Epidermal melanocyte (primary cell): Measurements from ENCODE around the gene UROC1.

ENCODE experiments used
- DNase-seq: peaks from one replicate; pipeline ENCODE4 v3.0.0; 2011; ENCODE audit warnings: low spot score; ENCODE audit not compliant: insufficient read length

UROC1 gene

DNA sequence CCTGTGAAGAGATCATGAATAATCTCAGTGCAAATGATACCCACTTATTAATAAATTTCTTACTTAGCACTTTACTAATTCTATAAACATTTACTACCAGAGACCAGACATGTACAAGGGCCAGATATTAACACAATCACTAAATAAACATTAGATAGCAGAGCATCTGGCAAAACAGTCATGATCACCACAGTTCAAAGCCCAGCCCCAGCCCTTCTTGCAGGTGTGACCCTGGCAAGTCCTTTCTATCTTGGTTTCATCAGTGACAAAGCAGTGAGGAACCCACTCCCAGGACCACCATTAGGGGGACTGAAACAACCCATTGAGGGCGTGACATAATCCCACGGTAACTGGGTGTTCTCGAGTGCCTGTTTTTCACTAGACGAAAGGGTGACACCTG is 53.5 kb downstream of the UROC1 start:
- DNase-seq: no peak

GRCh38 chr3:126463521-126463920 is 54.1 kb downstream of the UROC1 start:
- DNase-seq: no peak

DNA sequence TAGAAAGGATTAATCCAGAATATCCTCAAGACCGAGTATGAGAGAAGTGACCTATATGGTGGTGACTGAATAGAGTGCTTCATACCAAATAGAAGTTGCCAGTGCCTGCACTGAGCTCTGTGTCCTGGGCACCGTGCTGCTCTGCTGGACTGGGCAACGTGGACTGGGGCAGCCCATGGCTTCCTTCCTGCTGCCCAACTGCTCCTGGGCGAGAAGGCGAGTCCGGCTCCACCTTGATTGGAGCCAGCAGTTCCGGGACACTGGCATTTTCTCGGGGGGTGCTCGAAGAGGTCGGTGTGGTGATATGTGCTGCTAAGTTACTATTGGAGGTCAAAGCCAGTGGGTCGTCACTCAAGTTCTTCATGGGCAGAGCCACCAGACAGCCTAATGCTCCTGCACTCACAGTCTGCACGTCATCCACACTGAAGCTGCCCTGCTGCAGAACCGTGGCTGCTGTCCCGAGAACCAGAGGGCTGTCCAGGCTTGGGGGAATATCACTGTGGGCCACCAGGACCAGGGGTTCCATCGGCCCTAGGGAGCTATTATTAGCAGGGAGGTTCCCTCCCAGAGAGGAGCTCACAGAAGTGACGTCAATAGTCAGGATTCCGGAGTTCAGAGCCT is 56.0 kb downstream of the UROC1 start:
- DNase-seq: no peak

DNA sequence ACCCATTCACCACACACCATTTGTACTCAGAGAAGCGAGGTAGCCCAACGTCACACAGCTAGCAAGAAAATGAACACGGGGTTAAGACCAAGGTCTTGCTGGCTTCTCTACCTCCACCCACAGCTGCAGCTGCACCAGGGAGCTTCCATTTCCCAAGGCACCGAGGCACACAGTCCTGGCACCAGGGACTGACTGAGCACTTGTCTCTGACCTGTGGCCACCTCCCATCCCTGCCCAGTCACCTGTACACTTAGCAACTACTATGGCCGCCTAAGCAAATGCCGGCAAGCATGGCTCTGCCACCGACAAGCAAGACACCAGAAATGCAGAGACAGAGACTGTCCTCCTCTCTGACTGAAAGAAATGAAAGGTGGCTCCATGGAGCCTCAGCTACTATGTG is 57.2 kb downstream of the UROC1 start:
- DNase-seq: no peak

- no peak for DNase-seq
Measured at GRCh38 chr3:126459763-126460127, 57.8 kb downstream of the UROC1 start.

- DNase-seq: no peak
Measured at GRCh38 chr3:126459111-126459762, 58.3 kb downstream of the UROC1 start.

DNA sequence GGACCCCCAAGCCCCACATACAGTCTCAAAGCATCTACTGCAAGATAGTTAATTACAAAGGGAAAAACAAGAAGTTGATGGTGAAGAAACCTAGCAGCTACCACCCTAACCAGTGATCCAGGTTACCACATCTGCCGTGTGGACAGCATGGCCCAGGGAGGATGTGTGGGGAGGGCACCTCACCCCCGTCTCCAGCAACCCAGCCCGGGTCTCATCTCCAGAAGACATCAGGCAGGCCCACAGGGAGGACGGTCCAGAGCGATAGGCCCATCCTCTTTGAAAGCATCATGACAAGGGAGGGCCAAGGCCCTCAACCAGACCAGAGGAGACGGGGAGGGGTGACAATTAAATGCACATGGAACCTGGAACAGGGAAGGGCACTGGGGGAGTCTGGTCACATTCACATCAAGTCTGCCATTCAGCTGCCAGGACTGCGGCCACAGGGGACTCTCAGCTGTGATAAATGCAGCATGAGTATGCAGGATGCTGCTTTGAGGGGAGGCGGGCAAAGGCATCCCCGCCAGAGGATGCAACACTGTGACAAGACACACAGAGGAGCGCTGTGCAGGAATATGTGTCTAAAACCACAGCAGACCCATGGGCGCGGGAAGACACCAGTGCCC is 60.7 kb downstream of the UROC1 start:
- no peak for DNase-seq

DNA sequence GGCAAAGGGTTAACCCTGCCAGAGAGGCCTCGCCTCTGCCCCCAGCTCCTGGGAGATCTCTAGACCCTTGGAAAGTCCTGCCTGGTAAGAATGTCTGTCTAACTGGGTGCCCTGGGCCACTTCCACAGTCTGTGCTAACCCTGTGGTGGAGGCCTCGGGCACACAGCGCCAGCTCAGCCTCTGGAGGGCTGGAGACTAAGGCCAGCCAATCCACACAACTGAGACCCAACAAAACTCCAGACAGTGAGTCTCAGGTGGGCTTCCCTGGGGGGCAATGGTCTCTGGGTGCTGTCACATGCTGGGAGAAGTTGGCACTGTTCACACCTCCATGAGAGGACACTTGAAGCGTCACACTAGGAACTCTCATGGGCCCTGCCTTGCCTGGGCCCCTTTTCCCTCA is 61.4 kb downstream of the UROC1 start:
- no peak for DNase-seq

- no peak for DNase-seq
Measured at GRCh38 chr3:126454437-126455198, 63.0 kb downstream of the UROC1 start.

- no peak for DNase-seq
Measured at GRCh38 chr3:126454025-126454424, 63.5 kb downstream of the UROC1 start.

DNA sequence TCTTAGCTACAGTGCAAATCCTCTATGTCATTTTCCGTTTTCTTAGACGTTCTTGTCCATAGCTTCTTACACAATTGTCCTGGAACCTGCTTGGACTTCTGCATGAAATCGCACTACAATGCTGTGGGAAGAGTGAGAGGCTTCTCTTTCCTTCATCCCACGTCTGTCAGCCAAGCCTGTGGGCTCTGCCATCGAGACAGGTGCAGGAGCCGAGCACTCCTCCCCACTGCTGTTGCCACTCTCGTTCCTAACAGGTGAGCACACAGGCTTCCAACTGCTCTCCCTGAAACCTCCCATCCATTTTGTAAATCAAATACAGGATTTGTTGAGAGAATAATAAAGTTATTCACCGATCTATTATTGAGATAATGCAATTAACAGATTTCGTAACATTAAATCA is 65.4 kb downstream of the UROC1 start:
- DNase-seq: no peak

- no peak for DNase-seq
Measured at GRCh38 chr3:126451511-126451910, 66.1 kb downstream of the UROC1 start.

DNA sequence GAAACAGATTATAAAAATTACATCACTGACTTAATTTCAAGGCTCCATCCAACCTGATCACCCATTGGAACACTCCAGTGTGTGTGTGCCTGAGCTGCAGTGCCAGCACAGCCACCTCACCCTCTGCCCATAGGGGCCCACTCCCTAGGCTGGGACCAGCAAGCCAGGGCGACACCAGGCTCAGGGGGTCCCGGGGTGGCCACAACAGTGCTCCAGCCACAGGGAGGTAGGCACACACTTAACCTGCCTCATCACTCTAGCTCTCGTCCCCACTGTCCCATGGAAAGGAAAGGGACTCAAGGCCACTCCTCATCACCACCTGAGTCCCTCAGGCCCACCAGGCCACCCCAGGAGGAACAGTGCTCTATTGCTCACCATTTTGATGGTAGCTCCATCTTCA is 66.8 kb downstream of the UROC1 start:
- DNase-seq: no peak

- DNase-seq: no peak
Measured at GRCh38 chr3:126450219-126450618, 67.4 kb downstream of the UROC1 start.

- no peak for DNase-seq
Measured at GRCh38 chr3:126449621-126450051, 67.9 kb downstream of the UROC1 start.

DNA sequence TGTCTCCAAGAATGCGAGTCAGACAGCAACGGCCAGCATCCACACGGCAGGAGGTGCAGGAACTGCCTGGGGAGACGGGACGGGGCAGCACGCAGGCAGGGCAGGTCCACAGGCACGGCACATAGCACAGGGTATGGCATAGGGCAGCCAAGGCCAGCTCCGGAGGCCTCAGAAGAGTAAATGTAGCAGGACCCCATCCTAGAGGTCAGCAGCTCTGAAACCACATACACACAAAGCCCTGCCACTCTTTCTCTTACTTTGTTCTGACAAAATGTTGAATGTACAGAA is 68.7 kb downstream of the UROC1 start:
- DNase-seq: no peak

DNA sequence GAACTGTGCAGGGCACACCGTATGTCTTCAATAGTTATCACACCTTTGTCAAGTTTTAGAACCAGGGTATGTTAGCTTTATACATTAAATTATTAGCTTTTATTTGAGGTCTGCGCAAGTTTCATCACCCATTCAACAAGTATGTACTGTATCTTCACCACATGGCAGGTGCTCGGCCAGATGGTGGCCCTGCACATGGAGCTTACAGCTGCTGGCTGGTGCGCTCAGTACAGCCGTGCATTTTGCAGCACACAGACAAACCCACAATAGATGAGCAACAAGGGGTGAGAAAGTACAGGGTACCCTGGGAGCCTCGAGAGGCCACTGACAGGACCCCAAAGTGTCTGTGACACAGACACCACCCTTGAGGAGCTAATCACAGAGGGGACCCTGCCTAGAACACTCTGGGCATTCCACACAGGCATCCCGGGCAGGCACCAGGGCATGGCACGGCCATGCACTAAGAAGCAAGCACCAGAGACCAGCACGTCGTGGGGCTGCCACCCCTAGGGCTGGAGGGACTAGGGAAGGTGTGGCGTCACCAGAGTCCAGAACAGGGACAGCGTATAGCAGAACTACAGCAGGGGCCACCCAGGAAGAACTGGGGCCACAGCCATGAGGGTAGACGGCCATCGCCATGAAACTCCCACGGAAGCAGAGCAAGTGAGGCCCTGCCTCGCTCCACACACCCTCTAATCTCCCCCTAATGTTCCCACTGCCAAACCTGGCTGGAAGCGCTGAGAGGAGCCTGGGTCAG is 69.3 kb downstream of the UROC1 start:
- DNase-seq: no peak

GRCh38 chr3:126447456-126448106 is 70.0 kb downstream of the UROC1 start:
- DNase-seq: no peak

DNA sequence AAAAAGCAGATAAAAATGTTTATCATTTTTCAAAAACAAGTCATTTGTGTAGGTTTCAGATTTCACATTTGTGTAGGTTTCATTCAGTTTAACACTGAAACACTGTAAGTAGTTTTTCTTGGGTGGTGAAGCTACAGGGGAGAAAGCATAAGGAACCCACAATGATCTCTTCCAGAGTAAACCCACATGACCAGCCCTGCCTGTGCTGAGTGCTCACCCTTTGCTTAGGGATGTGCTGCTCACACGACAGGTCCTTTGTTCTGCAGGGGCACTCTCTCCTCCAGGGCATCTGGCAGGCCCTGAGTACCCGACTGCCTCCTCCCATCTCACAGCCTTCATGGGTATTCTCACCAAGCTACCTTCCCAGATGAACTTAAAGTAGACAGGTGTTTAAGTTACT is 70.8 kb downstream of the UROC1 start:
- no peak for DNase-seq

DNA sequence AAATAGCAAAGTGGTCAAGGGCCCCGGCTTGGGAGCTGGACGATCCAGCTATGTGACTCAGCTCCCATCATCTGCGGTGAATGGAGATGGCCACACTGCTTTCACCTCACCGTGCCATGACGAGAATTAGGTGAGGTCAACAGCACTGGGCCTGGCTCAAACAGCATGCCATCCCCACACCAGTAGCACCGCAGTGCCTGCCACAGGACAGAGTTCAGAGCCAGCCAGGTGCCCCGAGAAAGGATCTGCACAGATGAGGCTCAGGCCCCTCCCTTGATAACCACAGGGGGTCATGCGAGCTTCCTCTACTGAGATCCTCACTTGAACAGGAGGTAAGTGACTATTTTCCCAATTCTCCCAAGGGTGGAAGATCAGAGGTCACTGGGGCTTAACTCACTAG is 71.3 kb downstream of the UROC1 start:
- DNase-seq: no peak

- DNase-seq: no peak
Measured at GRCh38 chr3:126445506-126445905, 72.1 kb downstream of the UROC1 start.
